Measurements from ENCODE around the gene ETF1.
"Not testable (repeated sequence)": the region's sequence is repeated elsewhere in the genome, so short reads cannot be mapped to it uniquely, and the experiment has no call there.

Gene ETF1

DNA sequence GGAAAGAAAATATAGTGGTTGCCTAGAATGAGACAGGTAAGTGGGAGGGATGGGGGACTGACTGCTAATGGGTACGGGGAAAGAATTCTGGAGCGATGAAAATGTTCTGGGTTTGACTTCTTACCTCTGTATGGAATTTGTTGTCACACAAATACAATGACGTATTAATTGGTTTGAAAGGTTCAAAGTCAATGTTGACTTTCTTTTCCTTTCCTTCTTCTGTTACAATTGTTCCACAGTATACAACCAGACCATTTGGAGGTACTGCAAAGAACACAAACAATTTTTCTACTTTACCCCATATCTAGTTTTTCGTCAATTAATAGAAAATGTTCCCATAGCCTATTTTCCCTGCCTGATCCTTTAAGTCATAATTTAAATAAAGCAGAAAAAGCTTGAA, 25.6 kb downstream of the ETF1 start:
- Mint-ChIP-seq H3K9me3 (no peaks in the 10 kb centered on the region), H3K4me1 (no peaks in the 10 kb centered on the region), H3K27ac (no peak overlapping the region), H3K27me3 (ENCODE audit: low read depth) (no peaks in the 10 kb centered on the region), H3K36me3 (ENCODE audit: low read depth) (peaks cover 51% of the 10 kb centered on the region), H3K4me3 (no peak overlapping the region)
- TF ChIP-seq, protein P1, sequence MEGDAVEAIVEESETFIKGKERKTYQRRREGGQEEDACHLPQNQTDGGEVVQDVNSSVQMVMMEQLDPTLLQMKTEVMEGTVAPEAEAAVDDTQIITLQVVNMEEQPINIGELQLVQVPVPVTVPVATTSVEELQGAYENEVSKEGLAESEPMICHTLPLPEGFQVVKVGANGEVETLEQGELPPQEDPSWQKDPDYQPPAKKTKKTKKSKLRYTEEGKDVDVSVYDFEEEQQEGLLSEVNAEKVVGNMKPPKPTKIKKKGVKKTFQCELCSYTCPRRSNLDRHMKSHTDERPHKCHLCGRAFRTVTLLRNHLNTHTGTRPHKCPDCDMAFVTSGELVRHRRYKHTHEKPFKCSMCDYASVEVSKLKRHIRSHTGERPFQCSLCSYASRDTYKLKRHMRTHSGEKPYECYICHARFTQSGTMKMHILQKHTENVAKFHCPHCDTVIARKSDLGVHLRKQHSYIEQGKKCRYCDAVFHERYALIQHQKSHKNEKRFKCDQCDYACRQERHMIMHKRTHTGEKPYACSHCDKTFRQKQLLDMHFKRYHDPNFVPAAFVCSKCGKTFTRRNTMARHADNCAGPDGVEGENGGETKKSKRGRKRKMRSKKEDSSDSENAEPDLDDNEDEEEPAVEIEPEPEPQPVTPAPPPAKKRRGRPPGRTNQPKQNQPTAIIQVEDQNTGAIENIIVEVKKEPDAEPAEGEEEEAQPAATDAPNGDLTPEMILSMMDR (IDR thresholded peaks at IDR 0.05; ENCODE audit: unreplicated experiment in 3 of 3): no peak

DNA sequence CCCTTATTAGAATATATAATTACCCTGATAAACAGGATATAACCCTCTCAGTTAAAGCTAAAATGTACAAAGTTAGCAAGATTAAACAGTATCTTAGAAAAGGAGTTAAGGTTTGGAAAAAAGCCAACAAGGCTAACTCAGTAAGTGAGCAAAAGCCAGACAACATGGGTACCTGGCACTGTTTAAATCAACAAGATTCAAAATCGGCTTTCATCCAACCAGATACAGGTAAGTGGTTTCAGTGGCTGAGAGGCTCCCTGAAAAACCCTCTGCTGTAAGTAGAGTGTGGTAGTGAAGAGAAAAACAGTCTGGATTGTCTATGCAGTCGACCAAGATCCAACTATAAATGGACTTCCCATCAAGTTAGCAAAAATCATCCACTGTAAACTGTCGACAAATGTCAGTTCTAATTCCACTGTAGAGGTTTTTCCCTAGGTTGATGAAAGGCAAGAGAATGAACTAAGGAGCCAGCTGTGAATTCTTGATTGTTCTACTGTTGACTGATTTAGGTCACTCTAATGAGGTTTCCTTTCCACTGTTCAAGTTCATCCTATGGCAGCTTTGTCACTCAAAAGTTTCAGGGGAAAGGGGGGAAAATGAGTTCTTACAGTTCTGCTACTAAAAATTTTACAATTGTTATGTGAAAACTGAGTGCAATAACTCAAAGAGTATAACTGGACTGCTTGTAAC, 27.3 kb downstream of the ETF1 start:
- TF ChIP-seq, protein P1 (IDR thresholded peaks at IDR 0.05; ENCODE audit: unreplicated experiment in 3 of 3): no peak
- Mint-ChIP-seq H3K36me3 (ENCODE audit: low read depth) (peaks cover 64% of the 10 kb centered on the region), H3K4me3 (no peak overlapping the region), H3K27ac (no peak overlapping the region), H3K4me1 (no peaks in the 10 kb centered on the region), H3K27me3 (ENCODE audit: low read depth) (no peaks in the 10 kb centered on the region), H3K9me3 (no peaks in the 10 kb centered on the region)

DNA sequence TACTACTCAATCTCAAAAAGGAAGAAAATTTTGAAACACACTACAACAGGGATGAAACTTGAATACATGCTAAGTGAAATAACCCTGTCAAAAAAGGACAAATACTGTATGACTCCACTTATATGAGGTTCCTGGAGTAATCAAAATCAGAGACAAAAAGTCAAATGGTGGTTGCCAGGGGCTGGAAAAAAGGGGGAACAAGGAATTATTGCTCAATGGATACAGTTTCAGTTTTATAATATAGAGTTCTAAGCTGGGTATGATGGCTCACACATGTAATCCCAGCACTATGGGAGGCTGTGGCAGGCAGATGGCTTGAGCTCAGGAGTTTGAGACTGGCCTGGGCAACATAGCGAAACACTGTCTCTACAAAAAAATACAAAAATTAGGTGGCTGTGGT, 29.0 kb downstream of the ETF1 start:
- TF ChIP-seq, protein P1 (IDR thresholded peaks at IDR 0.05; ENCODE audit: unreplicated experiment in 3 of 3): no peak
- peaks cover 73% of the 10 kb centered on the region for H3K36me3 Mint-ChIP-seq (ENCODE audit: low read depth)
- H3K27ac Mint-ChIP-seq: no peak overlapping the region
- no peak overlapping the region for H3K4me3 Mint-ChIP-seq
- H3K27me3 Mint-ChIP-seq (ENCODE audit: low read depth): no peaks in the 10 kb centered on the region
- no peaks in the 10 kb centered on the region for H3K9me3 Mint-ChIP-seq
- H3K4me1 Mint-ChIP-seq: peaks cover 2% of the 10 kb centered on the region

DNA sequence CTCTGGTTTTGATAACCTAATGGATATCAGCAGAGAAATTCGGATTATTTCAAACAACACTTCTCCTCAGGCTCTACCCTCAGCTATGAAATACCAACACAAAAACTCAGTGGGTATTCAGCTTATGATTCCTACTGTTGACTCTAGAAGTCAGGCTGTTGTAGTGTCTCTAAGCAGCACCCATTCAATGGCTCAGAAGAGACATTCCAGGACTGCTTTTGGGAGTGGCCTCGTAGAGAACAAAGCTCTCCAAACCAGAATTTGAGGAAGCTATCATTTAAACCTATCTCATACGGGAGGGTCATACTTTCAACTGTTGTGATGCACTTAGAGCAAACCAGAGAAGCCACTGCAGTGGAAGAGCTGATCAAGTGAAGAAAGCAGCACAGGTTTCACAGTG, 34.1 kb downstream of the ETF1 start:
- Mint-ChIP-seq H3K27ac (no peak overlapping the region), H3K27me3 (ENCODE audit: low read depth) (no peaks in the 10 kb centered on the region), H3K36me3 (ENCODE audit: low read depth) (peaks cover 54% of the 10 kb centered on the region), H3K4me1 (peaks cover 5% of the 10 kb centered on the region), H3K4me3 (no peak overlapping the region), H3K9me3 (no peaks in the 10 kb centered on the region)
- TF ChIP-seq, protein P1 (IDR thresholded peaks at IDR 0.05; ENCODE audit: unreplicated experiment in 3 of 3): no peak

DNA sequence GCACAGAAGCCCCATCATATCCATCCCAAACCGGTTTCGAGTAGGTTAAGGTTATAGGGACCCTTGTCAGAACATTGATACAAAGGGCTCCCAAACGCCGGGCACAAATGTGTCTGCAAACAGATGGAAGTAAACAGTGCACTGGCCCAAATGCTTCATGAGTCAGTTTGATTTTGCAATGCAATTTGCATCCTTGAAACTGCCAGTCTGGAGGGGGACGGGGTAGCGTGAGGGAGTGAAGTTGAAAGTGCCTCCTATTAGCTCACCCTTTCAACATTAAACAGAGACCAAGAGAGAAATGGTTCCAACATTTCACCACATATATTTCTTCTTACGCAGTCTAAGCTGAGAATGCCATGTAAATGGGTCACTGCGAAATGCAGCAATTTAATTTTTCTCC, 35.6 kb downstream of the ETF1 start:
- peaks cover 40% of the 10 kb centered on the region for H3K36me3 Mint-ChIP-seq (ENCODE audit: low read depth)
- H3K4me3 Mint-ChIP-seq; H3K27me3 Mint-ChIP-seq (ENCODE audit: low read depth); H3K27ac Mint-ChIP-seq; H3K9me3 Mint-ChIP-seq: not testable (repeated sequence)
- peaks cover 11% of the 10 kb centered on the region for H3K4me1 Mint-ChIP-seq

DNA sequence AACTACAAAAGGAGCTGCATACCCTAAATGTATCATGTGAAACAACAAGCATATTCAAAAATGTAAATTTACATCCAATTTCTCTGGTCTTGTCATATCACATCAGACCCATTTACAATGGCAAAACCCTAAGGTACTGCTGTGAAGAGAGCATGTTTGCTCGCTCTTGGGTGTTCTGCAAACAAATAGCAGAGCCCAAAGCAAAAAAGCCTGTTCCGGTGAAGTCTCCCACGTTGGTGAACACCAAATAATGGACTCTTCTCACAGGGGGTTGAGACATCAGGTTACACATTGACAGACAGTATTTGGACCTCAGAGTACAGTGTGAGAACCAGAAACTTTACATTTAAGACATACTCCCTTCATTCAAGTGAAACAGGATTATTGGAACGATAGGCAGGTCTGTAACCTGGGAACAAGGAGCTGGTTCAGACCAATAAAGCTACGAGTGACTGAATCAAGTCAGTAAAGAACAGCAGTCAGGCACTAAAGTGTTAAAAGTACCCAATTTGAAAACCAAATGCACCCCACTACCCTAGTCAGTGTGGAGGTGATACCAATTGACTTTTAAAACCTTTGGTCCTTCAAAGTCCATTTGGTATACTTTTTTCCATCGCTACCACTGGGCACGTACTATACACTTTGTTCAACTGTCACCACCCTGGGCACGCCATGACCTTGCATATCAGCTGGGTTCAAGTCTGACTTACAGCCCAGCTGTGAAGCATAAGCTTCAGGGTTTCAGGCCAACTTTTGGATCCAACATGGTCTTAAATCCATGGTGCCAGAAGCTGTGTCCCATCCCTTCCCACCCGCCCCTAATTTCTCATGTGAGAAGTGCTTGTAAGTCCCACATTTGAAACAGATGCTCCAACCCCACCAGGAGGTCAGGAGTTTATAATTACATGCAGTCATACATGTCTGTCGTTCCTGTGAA, 36.4 kb downstream of the ETF1 start:
- no peaks in the 10 kb centered on the region for H3K9me3 Mint-ChIP-seq
- TF ChIP-seq, protein P1 (IDR thresholded peaks at IDR 0.05; ENCODE audit: unreplicated experiment in 3 of 3): no peak
- peaks cover 11% of the 10 kb centered on the region for H3K4me1 Mint-ChIP-seq
- no peaks in the 10 kb centered on the region for H3K27me3 Mint-ChIP-seq (ENCODE audit: low read depth)
- no peak overlapping the region for H3K4me3 Mint-ChIP-seq
- peak overlapping the region in 1 of 3 experiments; percentile 41 for H3K27ac Mint-ChIP-seq
- peaks cover 36% of the 10 kb centered on the region for H3K36me3 Mint-ChIP-seq (ENCODE audit: low read depth)

Measured in nephron (organoid).